Retinal pigment epithelial cell (primary cell): ENCODE data around the gene SAT1.

Source experiments
- DNase-seq: peaks from one replicate; pipeline ENCODE4 v3.0.0-alpha.2; 2010; ENCODE audit warnings: low read depth
- H3K4me3 ChIP-seq: 2 replicates; pipeline ENCODE4 v1.5.1; 2011; ENCODE audit warnings: mild to moderate bottlenecking, low read length, control low read depth, moderate library complexity
- CTCF ChIP-seq: conservative IDR thresholded peaks from 2 replicates; pipeline ENCODE4 v1.5.1; 2011; ENCODE audit warnings: low read depth, low read length, control low read depth, inconsistent platforms

Gene SAT1

DNA sequence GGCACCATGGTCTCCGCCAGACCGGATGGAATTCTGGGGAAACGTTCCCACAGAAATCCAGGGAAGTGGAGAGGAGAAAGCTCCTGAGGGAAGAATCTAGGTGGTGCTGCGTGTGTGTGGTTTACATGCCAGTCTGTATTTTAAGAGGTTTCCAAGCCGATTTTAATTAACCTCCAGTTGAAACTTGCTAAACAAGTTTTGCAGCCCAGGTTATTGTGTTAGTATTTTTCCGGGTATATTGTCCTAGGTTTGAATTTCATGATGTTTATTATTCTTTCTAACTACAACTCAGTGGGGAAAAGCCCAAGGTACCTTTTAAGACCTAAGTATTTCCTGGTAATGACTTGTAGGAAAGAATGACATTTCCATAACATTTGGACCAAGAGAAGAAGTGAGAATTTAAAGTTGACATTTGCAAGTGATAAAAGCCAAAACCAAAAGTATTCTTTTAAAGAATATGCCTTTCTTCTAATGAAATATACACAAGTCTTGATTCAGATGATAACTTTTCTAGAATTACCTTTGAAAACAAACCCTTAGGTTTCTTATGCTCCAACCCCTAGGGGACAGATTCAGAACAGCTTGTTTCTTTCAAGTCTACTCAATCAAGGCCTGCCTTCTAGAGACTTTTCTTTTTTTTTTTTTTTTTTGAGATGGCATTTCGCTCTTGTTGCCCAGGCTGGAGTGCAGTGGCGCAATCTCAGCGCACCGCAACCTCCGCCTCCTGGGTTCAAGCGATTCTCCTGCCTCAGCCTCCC lies 14.6 kb downstream of the SAT1 start:
- no peak for DNase-seq
- no peak overlapping the region for H3K4me3 ChIP-seq
- no peak for TF ChIP-seq CTCF

DNA sequence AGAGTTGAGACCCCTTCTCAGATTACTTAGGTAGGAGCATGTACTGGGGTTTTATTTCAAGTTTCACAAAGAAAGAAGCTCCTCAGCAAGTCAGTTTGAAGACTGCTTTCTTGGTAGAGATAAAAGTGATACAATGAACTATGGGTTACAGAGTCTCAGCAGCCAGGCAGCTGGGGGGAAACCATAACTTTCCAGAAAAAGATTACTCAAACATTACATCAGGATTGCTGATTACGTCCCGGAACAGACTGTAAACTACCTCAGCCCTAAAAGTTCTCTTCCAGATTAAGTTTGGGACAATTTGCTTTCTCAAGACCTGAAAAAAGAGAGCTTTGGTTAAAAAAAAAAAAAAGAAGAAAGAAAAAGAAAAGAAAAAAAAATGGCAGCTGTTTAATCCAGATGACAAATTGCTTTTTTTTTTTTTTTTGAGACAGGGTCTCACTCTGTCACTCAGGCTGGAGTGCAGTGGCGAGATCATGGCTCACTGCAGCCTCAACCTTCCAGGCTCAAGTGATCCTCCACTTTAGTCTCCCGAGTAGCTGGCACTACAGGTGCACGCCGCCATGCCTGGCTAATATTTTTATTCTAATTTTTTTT lies 16.6 kb downstream of the SAT1 start:
- TF ChIP-seq CTCF: no peak
- H3K4me3 ChIP-seq: no peak overlapping the region
- DNase-seq: no peak

- H3K4me3 ChIP-seq: no peak overlapping the region
- TF ChIP-seq CTCF: no peak
- no peak for DNase-seq
Observed at GRCh38 chrX:23802431-23802830, 19.5 kb downstream of the SAT1 start.

DNA sequence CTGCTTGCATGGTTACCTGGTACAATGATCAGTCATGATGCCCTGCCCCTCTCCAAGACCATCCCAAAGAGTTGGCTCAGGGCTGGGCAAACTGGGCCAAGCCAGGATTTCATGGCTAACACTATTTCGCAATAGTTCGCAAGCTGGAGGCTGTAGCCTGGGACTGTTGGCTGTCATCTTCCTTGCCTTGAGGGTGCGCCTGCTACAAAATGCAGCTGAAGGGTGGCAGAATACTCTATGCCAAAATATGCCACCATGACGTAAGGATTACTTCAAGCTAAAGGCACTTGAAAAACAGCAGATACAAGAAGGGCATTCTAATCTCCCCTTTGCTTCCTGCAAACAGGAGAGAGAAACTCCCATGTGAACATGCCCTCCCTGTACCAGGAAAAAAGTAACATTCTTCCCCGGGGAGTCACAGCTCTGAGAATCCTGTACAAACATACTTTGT lies 21.0 kb downstream of the SAT1 start:
- H3K4me3 ChIP-seq: no peak overlapping the region
- no peak for TF ChIP-seq CTCF
- peak; percentile 58 for DNase-seq

- DNase-seq: no peak
- no peak for TF ChIP-seq CTCF
- H3K4me3 ChIP-seq: no peak overlapping the region
Observed at GRCh38 chrX:23804578-23804977, 21.6 kb downstream of the SAT1 start.

DNA sequence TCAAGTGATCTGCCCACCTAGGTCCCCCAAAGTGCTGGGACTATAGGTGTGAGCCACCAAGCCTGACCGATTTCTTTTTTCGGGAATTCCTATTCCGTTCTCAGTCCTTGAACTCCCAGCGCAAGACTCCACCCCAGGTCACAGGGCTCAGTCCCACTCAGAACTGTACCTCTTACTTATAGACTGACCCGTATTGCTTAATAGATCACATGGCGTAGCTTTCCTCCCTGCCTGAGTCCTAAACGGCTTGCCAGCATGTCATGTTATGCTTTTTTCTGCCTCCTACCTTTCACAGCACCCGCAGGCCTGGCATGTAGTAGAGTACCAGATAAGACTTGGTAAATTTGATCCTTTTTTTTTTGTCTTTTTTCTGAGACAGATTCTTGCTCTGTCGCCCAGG lies 22.4 kb downstream of the SAT1 start:
- no peak for TF ChIP-seq CTCF
- no peak for DNase-seq
- no peak overlapping the region for H3K4me3 ChIP-seq

GRCh38 chrX:23810279-23810678 lies 27.3 kb downstream of the SAT1 start:
- no peak overlapping the region for H3K4me3 ChIP-seq
- no peak for TF ChIP-seq CTCF
- DNase-seq: no peak
